Progenitor cell of endocrine pancreas (in vitro differentiated cells): Measurements from ENCODE around the gene TCERG1L. TPM values are rescaled to one million over a fixed set of nuclear protein-coding genes. Genes with fewer than 3 reads are reported as not detected.

Source experiments
- DNase-seq: peaks from one replicate; pipeline ENCODE4 v3.0.0; 2021; ENCODE audit warnings: low spot score; ENCODE audit not compliant: unreplicated experiment
- H3K27ac Mint-ChIP-seq: 2 replicates; pipeline ENCODE4 v1.8.0; 2021; ENCODE audit warnings: mild to moderate bottlenecking, moderate library complexity, mixed read lengths
- H3K27me3 Mint-ChIP-seq: 2 replicates; pipeline ENCODE4 v1.8.0; 2021; ENCODE audit warnings: mixed read lengths
- H3K36me3 Mint-ChIP-seq: 2 replicates; pipeline ENCODE4 v1.8.0; 2022; ENCODE audit warnings: mixed read lengths; ENCODE audit not compliant: insufficient read depth
- H3K4me1 Mint-ChIP-seq: 2 replicates; pipeline ENCODE4 v1.8.0; 2021; ENCODE audit warnings: low read depth, mixed read lengths
- H3K4me3 Mint-ChIP-seq: 2 replicates; pipeline ENCODE4 v1.8.0; 2021; ENCODE audit warnings: low read depth, mild to moderate bottlenecking, moderate library complexity, mixed read lengths
- H3K9me3 Mint-ChIP-seq: 2 replicates; pipeline ENCODE4 v1.8.0; 2021; ENCODE audit warnings: low read depth, mixed read lengths
- total RNA-seq: library from RNA; stranded (reverse); gene quantifications from 2 replicates; pipeline ENCODE4 v1.2.1, GENCODE V29; 2021
- TF ChIP-seq, protein P1 (sequence below): fragments of 200-600 bp; sonication (generic); IDR thresholded peaks from one replicate; pipeline ENCODE4 v1.5.0; 2021; ENCODE audit warnings: antibody characterized with exemption, mild to moderate bottlenecking; ENCODE audit not compliant: unreplicated experiment

Gene TCERG1L
- total RNA-seq, 1 donor from 2014 or later: 0.53 TPM

- no peaks in the 10 kb centered on the region for H3K9me3 Mint-ChIP-seq
- DNase-seq: no peak
These were observed 218.2 kb downstream of the TCERG1L start for GRCh38 chr10:131093346-131093745.

DNA sequence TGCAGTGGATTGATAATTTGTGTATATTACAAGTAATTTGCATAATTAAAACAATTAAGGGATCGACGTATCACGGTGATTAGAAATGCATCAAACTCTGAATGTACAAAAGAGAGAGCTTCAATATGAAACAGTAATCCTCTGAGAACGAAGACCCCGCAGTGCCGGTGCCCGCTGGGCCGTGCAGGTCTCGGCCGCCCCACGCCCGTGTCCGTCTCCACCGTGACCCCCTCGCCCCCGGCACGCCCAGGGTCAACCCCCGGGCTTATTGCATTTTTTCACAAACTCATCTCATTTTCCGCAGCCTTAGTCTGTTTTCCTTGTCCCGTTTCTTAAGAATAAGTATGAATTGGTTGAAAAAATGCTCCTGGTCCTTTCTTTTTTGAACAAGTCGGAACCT lies 218.6 kb downstream of the TCERG1L start:
- Mint-ChIP-seq H3K4me3 (no peak overlapping the region), H3K9me3 (no peaks in the 10 kb centered on the region), H3K36me3 (no peaks in the 10 kb centered on the region), H3K4me1 (peaks cover 3% of the 10 kb centered on the region), H3K27me3 (peaks cover 17% of the 10 kb centered on the region), H3K27ac (no peak overlapping the region)
- TF ChIP-seq, protein P1, sequence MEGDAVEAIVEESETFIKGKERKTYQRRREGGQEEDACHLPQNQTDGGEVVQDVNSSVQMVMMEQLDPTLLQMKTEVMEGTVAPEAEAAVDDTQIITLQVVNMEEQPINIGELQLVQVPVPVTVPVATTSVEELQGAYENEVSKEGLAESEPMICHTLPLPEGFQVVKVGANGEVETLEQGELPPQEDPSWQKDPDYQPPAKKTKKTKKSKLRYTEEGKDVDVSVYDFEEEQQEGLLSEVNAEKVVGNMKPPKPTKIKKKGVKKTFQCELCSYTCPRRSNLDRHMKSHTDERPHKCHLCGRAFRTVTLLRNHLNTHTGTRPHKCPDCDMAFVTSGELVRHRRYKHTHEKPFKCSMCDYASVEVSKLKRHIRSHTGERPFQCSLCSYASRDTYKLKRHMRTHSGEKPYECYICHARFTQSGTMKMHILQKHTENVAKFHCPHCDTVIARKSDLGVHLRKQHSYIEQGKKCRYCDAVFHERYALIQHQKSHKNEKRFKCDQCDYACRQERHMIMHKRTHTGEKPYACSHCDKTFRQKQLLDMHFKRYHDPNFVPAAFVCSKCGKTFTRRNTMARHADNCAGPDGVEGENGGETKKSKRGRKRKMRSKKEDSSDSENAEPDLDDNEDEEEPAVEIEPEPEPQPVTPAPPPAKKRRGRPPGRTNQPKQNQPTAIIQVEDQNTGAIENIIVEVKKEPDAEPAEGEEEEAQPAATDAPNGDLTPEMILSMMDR: no peak
- DNase-seq: no peak

More at GRCh38 chr10:131093346-131093745, 218.2 kb downstream of the TCERG1L start:
- TF ChIP-seq, protein P1: no peak
- Mint-ChIP-seq H3K27ac (no peak overlapping the region), H3K27me3 (peaks cover 17% of the 10 kb centered on the region), H3K4me1 (peaks cover 3% of the 10 kb centered on the region), H3K4me3 (no peak overlapping the region), H3K36me3 (no peaks in the 10 kb centered on the region)

DNA sequence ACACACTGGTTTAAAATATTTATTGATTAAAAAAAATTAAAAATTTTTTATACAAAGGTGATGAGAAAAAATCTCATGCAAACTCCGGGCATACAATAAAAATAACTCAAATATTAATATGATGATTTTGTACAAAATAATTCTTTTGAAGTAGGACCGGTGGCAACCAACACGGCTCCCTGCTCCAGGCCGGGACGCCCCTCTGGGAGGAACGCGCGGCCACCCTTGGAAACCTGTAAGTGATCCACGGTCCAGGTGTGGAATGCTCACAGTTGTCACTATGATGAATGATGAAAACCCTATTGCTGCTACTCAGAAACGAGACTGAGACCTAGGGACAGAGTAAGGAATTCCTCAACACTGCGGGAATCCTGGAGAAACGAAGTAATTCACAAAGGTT lies 219.1 kb downstream of the TCERG1L start:
- TF ChIP-seq, protein P1: no peak
- Mint-ChIP-seq H3K4me1 (peaks cover 3% of the 10 kb centered on the region), H3K4me3 (no peak overlapping the region), H3K27me3 (peaks cover 17% of the 10 kb centered on the region), H3K36me3 (no peaks in the 10 kb centered on the region), H3K27ac (no peak overlapping the region), H3K9me3 (no peaks in the 10 kb centered on the region)
- no peak for DNase-seq

DNA sequence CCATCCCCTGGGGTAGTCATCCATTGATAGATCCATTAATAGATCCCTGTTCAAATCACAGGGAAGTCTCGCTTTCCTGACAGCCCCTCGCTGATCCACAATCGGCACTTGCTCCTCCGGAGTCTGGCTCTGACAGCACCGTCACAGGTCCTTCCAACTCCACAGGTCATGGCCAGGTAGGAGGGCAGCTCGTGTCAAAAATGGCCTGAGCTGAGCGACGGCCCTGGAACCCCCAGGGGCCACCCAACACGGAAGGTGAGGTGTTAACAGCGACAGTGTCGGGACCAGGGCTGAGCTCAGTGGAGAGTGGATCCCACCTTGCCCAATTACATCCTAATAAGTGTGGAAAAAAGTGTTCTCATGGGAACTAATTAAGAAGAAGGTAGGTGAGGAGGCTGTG lies 219.8 kb downstream of the TCERG1L start:
- H3K9me3 Mint-ChIP-seq: no peaks in the 10 kb centered on the region
- TF ChIP-seq, protein P1: no peak
- no peak for DNase-seq
- no peak overlapping the region for H3K4me3 Mint-ChIP-seq
- H3K27ac Mint-ChIP-seq: peak overlapping the region; percentile 33
- peaks cover 20% of the 10 kb centered on the region for H3K27me3 Mint-ChIP-seq
- no peaks in the 10 kb centered on the region for H3K36me3 Mint-ChIP-seq
- peaks cover 3% of the 10 kb centered on the region for H3K4me1 Mint-ChIP-seq

DNA sequence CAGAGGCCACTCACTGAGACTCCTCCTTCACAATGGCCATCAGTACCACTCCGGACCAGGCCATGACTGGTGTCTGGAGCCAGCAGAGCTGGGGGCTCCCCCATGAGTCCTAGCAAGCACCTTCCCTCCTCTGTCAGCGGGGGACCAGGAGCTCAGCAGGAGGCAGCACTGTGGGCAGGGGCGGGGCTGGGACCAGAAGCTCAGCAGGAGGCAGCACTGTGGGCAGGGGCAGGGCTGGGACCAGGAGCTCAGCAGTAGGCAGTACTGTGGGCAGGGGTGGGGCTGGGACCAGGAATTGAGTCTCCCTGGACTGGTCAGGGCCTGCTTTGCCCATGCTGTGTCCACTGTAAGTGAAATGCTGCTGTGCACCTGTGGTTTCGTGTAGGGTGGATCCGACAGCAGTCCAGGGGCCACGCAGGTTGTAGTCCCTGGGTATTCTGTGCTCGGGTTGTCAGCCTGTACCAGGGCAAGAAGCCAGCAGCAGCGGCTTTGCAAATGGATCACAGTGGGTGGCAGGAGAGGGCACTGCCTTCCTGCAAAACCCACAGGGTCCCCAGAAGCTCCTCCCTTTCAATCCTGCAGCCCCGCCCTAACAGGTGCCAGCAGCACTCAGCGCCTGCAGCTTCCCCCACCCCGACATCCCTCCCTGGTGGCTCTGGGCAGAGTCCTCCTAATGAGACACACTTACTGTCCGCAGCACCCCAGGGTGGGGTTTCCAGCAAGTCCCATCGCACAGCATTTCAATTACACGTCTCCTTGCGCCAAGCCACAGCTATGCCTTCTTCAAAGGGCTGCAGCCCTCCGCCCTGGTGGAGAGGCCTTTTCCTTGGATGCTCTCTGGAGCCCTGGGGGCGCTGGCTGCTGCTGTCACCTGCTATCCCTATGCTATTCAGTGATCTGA lies 220.5 kb downstream of the TCERG1L start:
- Mint-ChIP-seq H3K4me1 (peaks cover 3% of the 10 kb centered on the region), H3K27me3 (peaks cover 20% of the 10 kb centered on the region), H3K9me3 (no peaks in the 10 kb centered on the region), H3K36me3 (no peaks in the 10 kb centered on the region), H3K4me3 (no peak overlapping the region), H3K27ac (peak overlapping the region; percentile 7)
- no peak for DNase-seq
- TF ChIP-seq, protein P1: no peak
